K562 (cell line): ENCODE data around the gene TARS3. TPM values are rescaled to one million over a fixed set of nuclear protein-coding genes. Genes with fewer than 3 reads are reported as not detected.
"Not testable (repeated sequence)": the region's sequence is repeated elsewhere in the genome, so short reads cannot be mapped to it uniquely, and the experiment has no call there.

ENCODE experiments used
- ATAC-seq: fragments of 200-7000 bp; cut with Tn5 transposase; 3 replicates; pipeline ENCODE4 v1.9.1; 2020; ENCODE audit warnings: moderate library complexity
- BruUV-seq: library from RNA; stranded (reverse); fragments of 400-500 nt; replicated peaks from 2 replicates; lab custom pipeline; 2021; lab: Mats Ljungman, UMichigan
- CTCF ChIA-PET: fragments of 300-600 bp; formaldehyde crosslinking; extraction: SDS; loops from one replicate; lab custom pipeline; 2021; ENCODE audit warnings: low intra/inter-chr PET ratio; lab: Yijun Ruan, JAX
- POLR2A ChIA-PET: fragments of 300-600, 350-650 bp; sonication (Branson Sonifier 250); formaldehyde crosslinking; extraction: SDS; loops from one replicate; lab custom pipeline; 2021; ENCODE audit warnings: antibody characterized with exemption, inconsistent platforms; lab: Yijun Ruan, JAX
- DNase-seq, 4 experiments: peaks; one replicate each; pipeline versions ENCODE4 v3.0.0 to v3.0.0-alpha.2; 2011 to 2018; ENCODE audit warnings: low spot score in 3 of 4, mixed read lengths in 3 of 4; ENCODE audit errors: extremely low read depth in 1 of 4
- FAIRE-seq: peaks from 2 replicates; lab custom pipeline; 2011; peaks lifted over from hg19 to GRCh38; lab: Jason Lieb, UNC
- H2AFZ ChIP-seq: 2 replicates; pipeline ENCODE4 v1.6.0; 2011; ENCODE audit warnings: low read depth, low read length, control low read depth, inconsistent platforms
- H3K27ac ChIP-seq: fragments of 200-600 bp; 3 replicates; pipeline ENCODE4 v1.8.0; 2011; ENCODE audit warnings: low read depth, mild to moderate bottlenecking, control low read depth, inconsistent platforms, low read length, moderate library complexity, mixed read lengths; ENCODE audit errors: extremely low read depth
- H3K27me3 ChIP-seq, 2 experiments: fragments of 300-600 bp in 1 of 2; 2 replicates in 1 of 2; 3 replicates in 1 of 2; pipeline versions ENCODE4 v1.6.0 to v1.8.0; 2011; ENCODE audit warnings: inconsistent platforms in 2 of 2, low read length in 2 of 2, mild to moderate bottlenecking in 1 of 2, mixed read lengths in 1 of 2, moderate library complexity in 1 of 2; ENCODE audit not compliant: control insufficient read depth in 2 of 2, insufficient read depth in 2 of 2
- H3K36me3 ChIP-seq: fragments of 300-600 bp; 3 replicates; pipeline ENCODE4 v1.8.0; 2011; ENCODE audit warnings: mild to moderate bottlenecking, low read length, inconsistent platforms; ENCODE audit not compliant: control insufficient read depth, insufficient read depth
- H3K4me1 ChIP-seq, 2 experiments: fragments of 200-600 bp in 1 of 2; replicated peaks in 1 of 2; 2 replicates in 1 of 2; 3 replicates in 1 of 2; pipeline versions ENCODE4 v1.5.1 to v1.8.0; 2011; ENCODE audit warnings: inconsistent platforms in 2 of 2, low read length in 2 of 2, mild to moderate bottlenecking in 1 of 2, mixed read lengths in 1 of 2, moderate library complexity in 1 of 2; ENCODE audit not compliant: control insufficient read depth in 2 of 2, insufficient read depth in 2 of 2
- H3K4me2 ChIP-seq: 2 replicates; pipeline ENCODE4 v1.6.1; 2011; ENCODE audit warnings: low read length, control low read depth, inconsistent platforms, mixed read lengths; ENCODE audit not compliant: insufficient read depth
- H3K4me3 ChIP-seq: fragments of 200-600 bp; sonication (generic), shearing (Covaris generic); 2 replicates; pipeline ENCODE4 v1.5.1; 2016; ENCODE audit warnings: control low read depth, inconsistent platforms
- H3K79me2 ChIP-seq: fragments of 200-600 bp; 3 replicates; pipeline ENCODE4 v1.8.0; 2011; ENCODE audit warnings: low read length, inconsistent platforms; ENCODE audit not compliant: control insufficient read depth, insufficient read depth
- H3K9ac ChIP-seq, 2 experiments: 2 replicates each; pipeline versions ENCODE4 v1.6.0 to v1.6.1; 2011; ENCODE audit warnings: low read depth in 2 of 2, low read length in 2 of 2, control low read depth in 1 of 2, inconsistent platforms in 1 of 2, mild to moderate bottlenecking in 1 of 2, mixed read lengths in 1 of 2; ENCODE audit not compliant: insufficient read depth in 1 of 2
- H3K9me1 ChIP-seq: one replicate; pipeline ENCODE4 v1.6.0; 2011; ENCODE audit warnings: inconsistent platforms, mild to moderate bottlenecking, low read length, moderate library complexity; ENCODE audit not compliant: control insufficient read depth, insufficient read depth
- H3K9me3 ChIP-seq: replicated peaks from 2 replicates; pipeline ENCODE4 v1.5.1; 2011; ENCODE audit warnings: low read depth, low read length, inconsistent platforms; ENCODE audit not compliant: control insufficient read depth, insufficient read depth
- H4K20me1 ChIP-seq: replicated peaks from 2 replicates; pipeline ENCODE4 v1.6.1; 2011; ENCODE audit warnings: low read length, inconsistent platforms, mixed read lengths; ENCODE audit not compliant: control insufficient read depth, insufficient read depth
- RAD21 ChIP-seq, 2 experiments: fragments of 250-450 bp in 1 of 2; fragments of 450-650 bp in 1 of 2; sonication (Bioruptor Pico) in 1 of 2; formaldehyde crosslinking in 1 of 2; IDR thresholded peaks in 1 of 2; conservative IDR thresholded peaks in 1 of 2; 2 replicates each; pipeline versions ENCODE4 v1.4.0 to v1.8.0; 2020 to 2022; ENCODE audit warnings: mild to moderate bottlenecking in 2 of 2, moderate library complexity in 1 of 2
- WGBS: fragments of 100-300 bp; shearing (Covaris generic); methylation state at CpG from one replicate; pipeline ENCODE4 v1.1.6; 2016; ENCODE audit warnings: low coverage, mixed read lengths; ENCODE audit not compliant: insufficient coverage; ENCODE audit errors: missing lambda C conversion rate; 5-methylcytosine and 5-hydroxymethylcytosine counted together
- in situ Hi-C: fragments of 300-500 bp; cut with MboI; formaldehyde crosslinking; loops from 4 replicates; pipeline ENCODE4 v1.15.0; 2018; ENCODE audit warnings: inconsistent platforms, mixed read lengths
- intact Hi-C: fragments of 100-400 bp; cut with micrococcal nuclease; formaldehyde crosslinking; loops from 2 replicates; pipeline ENCODE4 v1.14.2; 2022
- polyA plus RNA-seq, 8 experiments: library from polyadenylated mRNA; depleted of rRNA in 4 of 8; stranded (reverse) in 5 of 8; unstranded in 3 of 8; fragments of >200 nt; fragmentation: Nextera tagmentation in 2 of 8; fragmentation: Illumina TruSeq in 1 of 8; extraction: Ambion mirVana in 2 of 8; extraction: Trizol in 1 of 8; gene quantifications; 2 replicates each; pipeline versions ENCODE4 v1.2.1 to v1.2.3, GENCODE V29; 2011 to 2014; ENCODE audit warnings: inconsistent platforms in 1 of 8, missing spikeins in 1 of 8
- total RNA-seq, 7 experiments: library from RNA; depleted of rRNA in 6 of 7; stranded (reverse); fragments of >200 nt in 6 of 7; fragmentation: Illumina TruSeq in 2 of 7; extraction: Trizol in 2 of 7; gene quantifications; 2 replicates each; pipeline versions ENCODE4 v1.2.1 to v1.2.3, GENCODE V29; 2011 to 2021; ENCODE audit warnings: low replicate concordance in 1 of 7
- TF ChIP-seq, protein P1 (sequence below): sonication (generic); formaldehyde crosslinking; IDR thresholded peaks from 2 replicates; pipeline ENCODE4 v1.8.1; 2023; ENCODE audit warnings: mild to moderate bottlenecking, missing genetic modification reagents
- TF ChIP-seq, protein P2 (sequence below), 3 experiments: IDR thresholded peaks in 2 of 3; conservative IDR thresholded peaks in 1 of 3; 2 replicates each; pipeline ENCODE4 v1.5.1; 2011 to 2012; ENCODE audit warnings: low read length in 3 of 3, mild to moderate bottlenecking in 3 of 3, control low read depth in 2 of 3, improper control_type of control experiment in 1 of 3, inconsistent platforms in 1 of 3, low read depth in 1 of 3, mixed read lengths in 1 of 3, moderate library complexity in 1 of 3; ENCODE audit not compliant: insufficient read depth in 2 of 3

The TARS3 gene
- total and polyA plus RNA-seq, 9 of the 15 experiments (the other 6 are each of a cell fraction or from before 2014, with no cell fraction given) = 2.1 to 14.7 (median 9.8) TPM

GRCh38 chr15:101654624-101655337, 69.5 kb downstream of the TARS3 start:
- TF ChIP-seq, protein P1, sequence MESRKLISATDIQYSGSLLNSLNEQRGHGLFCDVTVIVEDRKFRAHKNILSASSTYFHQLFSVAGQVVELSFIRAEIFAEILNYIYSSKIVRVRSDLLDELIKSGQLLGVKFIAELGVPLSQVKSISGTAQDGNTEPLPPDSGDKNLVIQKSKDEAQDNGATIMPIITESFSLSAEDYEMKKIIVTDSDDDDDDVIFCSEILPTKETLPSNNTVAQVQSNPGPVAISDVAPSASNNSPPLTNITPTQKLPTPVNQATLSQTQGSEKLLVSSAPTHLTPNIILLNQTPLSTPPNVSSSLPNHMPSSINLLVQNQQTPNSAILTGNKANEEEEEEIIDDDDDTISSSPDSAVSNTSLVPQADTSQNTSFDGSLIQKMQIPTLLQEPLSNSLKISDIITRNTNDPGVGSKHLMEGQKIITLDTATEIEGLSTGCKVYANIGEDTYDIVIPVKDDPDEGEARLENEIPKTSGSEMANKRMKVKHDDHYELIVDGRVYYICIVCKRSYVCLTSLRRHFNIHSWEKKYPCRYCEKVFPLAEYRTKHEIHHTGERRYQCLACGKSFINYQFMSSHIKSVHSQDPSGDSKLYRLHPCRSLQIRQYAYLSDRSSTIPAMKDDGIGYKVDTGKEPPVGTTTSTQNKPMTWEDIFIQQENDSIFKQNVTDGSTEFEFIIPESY = peak; percentile 96
- TF ChIP-seq RAD21 (CRISPR knock-in tag; conservative IDR thresholded peaks at IDR 0.05 in 1 of 2, IDR thresholded peaks at IDR 0.05 in 1 of 2) = 0 out of 4 replicates have a peak, but pooled peaks of 1 of the 2 experiments have one; percentile 3
- TF ChIP-seq, protein P2, sequence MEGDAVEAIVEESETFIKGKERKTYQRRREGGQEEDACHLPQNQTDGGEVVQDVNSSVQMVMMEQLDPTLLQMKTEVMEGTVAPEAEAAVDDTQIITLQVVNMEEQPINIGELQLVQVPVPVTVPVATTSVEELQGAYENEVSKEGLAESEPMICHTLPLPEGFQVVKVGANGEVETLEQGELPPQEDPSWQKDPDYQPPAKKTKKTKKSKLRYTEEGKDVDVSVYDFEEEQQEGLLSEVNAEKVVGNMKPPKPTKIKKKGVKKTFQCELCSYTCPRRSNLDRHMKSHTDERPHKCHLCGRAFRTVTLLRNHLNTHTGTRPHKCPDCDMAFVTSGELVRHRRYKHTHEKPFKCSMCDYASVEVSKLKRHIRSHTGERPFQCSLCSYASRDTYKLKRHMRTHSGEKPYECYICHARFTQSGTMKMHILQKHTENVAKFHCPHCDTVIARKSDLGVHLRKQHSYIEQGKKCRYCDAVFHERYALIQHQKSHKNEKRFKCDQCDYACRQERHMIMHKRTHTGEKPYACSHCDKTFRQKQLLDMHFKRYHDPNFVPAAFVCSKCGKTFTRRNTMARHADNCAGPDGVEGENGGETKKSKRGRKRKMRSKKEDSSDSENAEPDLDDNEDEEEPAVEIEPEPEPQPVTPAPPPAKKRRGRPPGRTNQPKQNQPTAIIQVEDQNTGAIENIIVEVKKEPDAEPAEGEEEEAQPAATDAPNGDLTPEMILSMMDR (IDR thresholded peaks at IDR 0.05 in 2 of 3, conservative IDR thresholded peaks at IDR 0.05 in 1 of 3; ENCODE audit: insufficient read depth in 2 of 3, low read depth in 1 of 3, low read length in 3 of 3) = peak; percentile 36 to 90 (median 62); a peak in 4 of 6 replicates
- TF ChIP-seq, all 486 proteins: peak for 3; not testable (repeated sequence) for 483
- intact Hi-C loops = loop anchor here (5.0 kb wide), 1 partner anchor 118 kb away; no protein-coding TSS in a partner anchor
- Histone ChIP-seq H3K36me3 (peaks cover 21% of the 10 kb centered on the region), H3K79me2 (peaks cover 38% of the 10 kb centered on the region), H3K4me1 (peaks cover 18 to 21% of the 10 kb centered on the region in 2 experiments)
- H2AFZ ChIP-seq, H3K27me3 ChIP-seq, DNase-seq, H3K27ac ChIP-seq, H3K9me1 ChIP-seq, H3K4me3 ChIP-seq, CTCF ChIA-PET, FAIRE-seq, H4K20me1 ChIP-seq, ATAC-seq, H3K9ac ChIP-seq, H3K4me2 ChIP-seq, BruUV-seq, H3K9me3 ChIP-seq: not testable (repeated sequence)
- in situ Hi-C loops = loop anchor here (5.0 kb wide), 1 partner anchor 362 kb away; no protein-coding TSS in a partner anchor
- POLR2A ChIA-PET = interaction anchor here (0.6 kb wide), 1 partner anchor 14 kb away, joined by 4 read pairs; no protein-coding TSS in a partner anchor
- 91% methylated on average over 5 of the region's 10 CpGs for WGBS
